Endothelial cell of umbilical vein (primary cell): ENCODE data around the gene PPP1R15B.

Source experiments
- EZH2 ChIP-seq: IDR thresholded peaks from 2 replicates; pipeline ENCODE4 v1.6.1; 2012; ENCODE audit warnings: borderline replicate concordance, low read depth, mild to moderate bottlenecking, moderate library complexity, low read length, inconsistent platforms; ENCODE audit not compliant: severe bottlenecking
- FOS ChIP-seq: IDR thresholded peaks from 2 replicates; pipeline ENCODE4 v1.6.1; 2011; ENCODE audit warnings: mild to moderate bottlenecking, low read length, moderate library complexity, borderline replicate concordance; ENCODE audit not compliant: insufficient read depth
- POLR2A ChIP-seq: IDR thresholded peaks from 2 replicates; pipeline ENCODE4 v1.6.1; 2012; ENCODE audit warnings: low read depth, mild to moderate bottlenecking, control low read depth, low read length
- POLR2AphosphoS5 ChIP-seq: IDR thresholded peaks from 2 replicates; pipeline ENCODE4 v1.6.1; 2012; ENCODE audit warnings: low read depth, mild to moderate bottlenecking, control low read depth, low read length, moderate library complexity; ENCODE audit not compliant: insufficient read depth
- TF ChIP-seq, protein P1 (sequence below), 2 donors: IDR thresholded peaks; 1 replicate in 1 of 2; 2 replicates in 1 of 2; pipeline ENCODE4 v1.5.1; 2011; ENCODE audit warnings: low read length in 2 of 2, mild to moderate bottlenecking in 2 of 2, moderate library complexity in 2 of 2, control low read depth in 1 of 2, inconsistent platforms in 1 of 2, low read depth in 1 of 2; ENCODE audit not compliant: insufficient read depth in 1 of 2; ENCODE audit errors: extremely low read depth in 1 of 2
- TF ChIP-seq, protein P2 (sequence below): IDR thresholded peaks from 2 replicates; pipeline ENCODE4 v1.6.1; 2011; ENCODE audit not compliant: insufficient read depth, insufficient read length

DNA sequence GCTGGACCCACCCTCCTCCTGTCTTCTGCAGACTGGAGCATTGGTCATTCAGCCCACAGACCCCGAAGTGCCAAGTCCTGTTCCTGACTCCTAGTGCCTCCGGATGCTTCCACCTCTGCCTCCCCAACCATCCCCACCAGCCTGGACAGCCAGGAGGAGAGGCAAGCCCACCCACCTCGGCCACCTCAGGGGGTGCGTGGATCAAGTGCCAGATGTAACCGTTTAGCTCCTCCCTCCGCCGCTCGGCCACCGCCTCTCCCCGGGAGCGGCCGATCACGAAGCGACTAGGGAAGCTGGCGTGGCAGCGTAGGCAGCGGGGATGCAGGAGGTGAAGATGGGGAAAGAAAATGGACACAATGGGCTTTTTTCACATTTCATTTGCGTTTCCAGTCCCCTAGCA lies 18.1 kb upstream of the PPP1R15B start:
- no peak for TF ChIP-seq FOS
- TF ChIP-seq, protein P1, sequence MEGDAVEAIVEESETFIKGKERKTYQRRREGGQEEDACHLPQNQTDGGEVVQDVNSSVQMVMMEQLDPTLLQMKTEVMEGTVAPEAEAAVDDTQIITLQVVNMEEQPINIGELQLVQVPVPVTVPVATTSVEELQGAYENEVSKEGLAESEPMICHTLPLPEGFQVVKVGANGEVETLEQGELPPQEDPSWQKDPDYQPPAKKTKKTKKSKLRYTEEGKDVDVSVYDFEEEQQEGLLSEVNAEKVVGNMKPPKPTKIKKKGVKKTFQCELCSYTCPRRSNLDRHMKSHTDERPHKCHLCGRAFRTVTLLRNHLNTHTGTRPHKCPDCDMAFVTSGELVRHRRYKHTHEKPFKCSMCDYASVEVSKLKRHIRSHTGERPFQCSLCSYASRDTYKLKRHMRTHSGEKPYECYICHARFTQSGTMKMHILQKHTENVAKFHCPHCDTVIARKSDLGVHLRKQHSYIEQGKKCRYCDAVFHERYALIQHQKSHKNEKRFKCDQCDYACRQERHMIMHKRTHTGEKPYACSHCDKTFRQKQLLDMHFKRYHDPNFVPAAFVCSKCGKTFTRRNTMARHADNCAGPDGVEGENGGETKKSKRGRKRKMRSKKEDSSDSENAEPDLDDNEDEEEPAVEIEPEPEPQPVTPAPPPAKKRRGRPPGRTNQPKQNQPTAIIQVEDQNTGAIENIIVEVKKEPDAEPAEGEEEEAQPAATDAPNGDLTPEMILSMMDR (IDR thresholded peaks at IDR 0.05; ENCODE audit: extremely low read depth in 1 of 2, insufficient read depth in 1 of 2, low read depth in 1 of 2, low read length in 2 of 2): no peak
- TF ChIP-seq, protein P2, sequence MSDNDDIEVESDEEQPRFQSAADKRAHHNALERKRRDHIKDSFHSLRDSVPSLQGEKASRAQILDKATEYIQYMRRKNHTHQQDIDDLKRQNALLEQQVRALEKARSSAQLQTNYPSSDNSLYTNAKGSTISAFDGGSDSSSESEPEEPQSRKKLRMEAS: no peak
- TF ChIP-seq POLR2A: no peak
- TF ChIP-seq EZH2: no peak
- no peak for TF ChIP-seq POLR2AphosphoS5
